Transverse colon (tissue), 4 donors: ENCODE measurements around the gene MIGA1. TPM values are rescaled to one million over a fixed set of nuclear protein-coding genes. Genes with fewer than 3 reads are reported as not detected.
A peak's percentile ranks its signal among the peaks of the same experiment; 100 is the strongest.

Experiments used
- DNase-seq: peaks from one replicate; pipeline ENCODE4 v3.0.0-alpha.2; 2019
- H3K27ac ChIP-seq, 4 donors: fragments of 200-600 bp; sonication (generic); 2 replicates each; pipeline ENCODE4 v1.5.1; 2016 to 2018; ENCODE audit warnings: inconsistent platforms in 4 of 4
- H3K27me3 ChIP-seq: fragments of 200-600 bp; sonication (generic); 2 replicates; pipeline ENCODE4 v1.5.1; 2017; ENCODE audit warnings: inconsistent platforms
- H3K36me3 ChIP-seq, 4 donors: fragments of 200-600 bp; sonication (generic); 2 replicates each; pipeline ENCODE4 v1.5.1; 2017 to 2019; ENCODE audit warnings: inconsistent platforms in 4 of 4
- H3K4me1 ChIP-seq, 4 donors: fragments of 200-600 bp; sonication (generic); 2 replicates each; pipeline ENCODE4 v1.5.1; 2017 to 2020; ENCODE audit warnings: inconsistent platforms in 4 of 4
- H3K4me3 ChIP-seq, 4 donors: fragments of 200-600 bp; sonication (generic); 1 replicate in 1 of 4; 2 replicates in 3 of 4; pipeline versions ENCODE4 v1.5.1 to v1.6.1; 2017 to 2019; ENCODE audit warnings: inconsistent platforms in 4 of 4
- H3K9me3 ChIP-seq, 2 donors: fragments of 200-600 bp; sonication (generic); 2 replicates each; pipeline ENCODE4 v1.5.1; 2017 to 2019; ENCODE audit warnings: inconsistent platforms in 2 of 2
- EP300 ChIP-seq: sonication (generic); formaldehyde crosslinking; IDR thresholded peaks from one replicate; pipeline ENCODE4 v1.6.1; 2017; ENCODE audit warnings: antibody characterized with exemption, low read depth
- POLR2A ChIP-seq: fragments of 450-650 bp; IDR thresholded peaks from one replicate; pipeline ENCODE4 v1.6.1; 2016; ENCODE audit warnings: antibody characterized with exemption, mild to moderate bottlenecking, moderate library complexity
- POLR2AphosphoS5 ChIP-seq, 3 donors: sonication (generic); formaldehyde crosslinking; IDR thresholded peaks; one replicate each; pipeline ENCODE4 v1.6.1; 2016; ENCODE audit warnings: antibody characterized with exemption in 3 of 3
- WGBS, 2 donors: methylation state at CpG; one replicate each; pipeline ENCODE4 v1.1.5; 2018; ENCODE audit warnings: low coverage in 1 of 2; 5-methylcytosine and 5-hydroxymethylcytosine counted together
- in situ Hi-C, 4 donors: fragments of 200-750 bp; cut with MboI; loops; one replicate each; pipeline versions ENCODE4 v1.15.0 to v1.15.1; 2017; ENCODE audit warnings: low sequenced_read_pairs in 3 of 4, low pct_ligation_motif_present in 1 of 4, low pct_unique_long_range_greater_than_20kb in 1 of 4
- intact Hi-C: fragments of 100-400 bp; cut with DNase I; formaldehyde crosslinking; loops from one replicate; pipeline ENCODE4 v1.15.1; 2023; ENCODE audit warnings: low total_unique reads
- total RNA-seq, 4 donors: library from RNA; depleted of rRNA; stranded (reverse); fragments of >200 nt; gene quantifications; one replicate each; pipeline ENCODE4 v1.1.0, GENCODE V29; 2016
- TF ChIP-seq, protein P1 (sequence below), 5 experiments: fragments of 200-600 bp in 3 of 5; fragments of 450-650 bp in 2 of 5; sonication (generic) in 3 of 5; IDR thresholded peaks; 1 replicate in 2 of 5; 2 replicates in 3 of 5; pipeline ENCODE4 v1.5.1; 2016 to 2017; ENCODE audit warnings: antibody characterized with exemption in 5 of 5, inconsistent platforms in 3 of 5, mild to moderate bottlenecking in 2 of 5, moderate library complexity in 1 of 5

The MIGA1 gene
- total RNA-seq, 4 donors from 2014 or later = 8.2 to 19.1 (median 18.0) TPM

DNA sequence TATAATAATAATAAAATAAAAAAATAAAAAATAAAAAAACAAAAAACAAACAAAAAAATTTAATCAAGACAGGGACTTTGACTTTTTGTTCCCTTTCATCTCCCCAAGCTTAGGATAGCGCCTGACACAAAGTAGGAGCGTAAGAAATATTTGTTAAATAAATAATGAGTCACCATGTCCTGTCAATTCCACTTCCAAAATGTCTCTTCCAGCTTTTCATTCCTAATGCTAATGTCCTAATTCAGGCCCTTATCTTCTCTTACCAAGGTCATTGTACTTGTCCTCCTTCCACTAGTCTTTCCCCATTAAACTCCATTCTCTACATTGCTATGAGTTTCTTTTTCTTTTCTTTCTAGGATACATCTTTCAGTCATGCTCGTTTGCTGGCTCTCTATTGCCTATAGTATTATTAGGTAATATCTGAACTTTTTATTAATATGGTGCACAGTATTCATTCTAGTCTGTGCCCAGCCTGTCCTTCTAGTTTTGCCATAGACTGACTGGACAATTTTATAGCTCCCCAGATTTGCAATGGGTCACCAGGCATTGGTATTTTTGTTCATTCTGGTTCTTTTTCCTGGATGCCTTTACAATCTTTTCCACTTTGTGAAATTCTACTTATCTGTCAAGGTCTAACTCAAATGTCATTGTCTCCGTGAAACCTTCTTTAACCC lies 120.3 kb downstream of the MIGA1 start:
- Histone ChIP-seq H3K4me1 (peaks cover 0 to 9% (median 0%) of the 10 kb centered on the region in 4 donors), H3K36me3 (no peaks in the 10 kb centered on the region), H3K4me3 (no peak overlapping the region), H3K27me3 (no peaks in the 10 kb centered on the region), H3K9me3 (no peaks in the 10 kb centered on the region), H3K27ac (peak overlapping the region in 2 of 4 donors; percentile 48 to 51)
- intact Hi-C loops (no loop called here), in situ Hi-C loops (no loop called here)
- no peak for TF ChIP-seq POLR2AphosphoS5 (IDR thresholded peaks at IDR 0.05)
- TF ChIP-seq, protein P1, sequence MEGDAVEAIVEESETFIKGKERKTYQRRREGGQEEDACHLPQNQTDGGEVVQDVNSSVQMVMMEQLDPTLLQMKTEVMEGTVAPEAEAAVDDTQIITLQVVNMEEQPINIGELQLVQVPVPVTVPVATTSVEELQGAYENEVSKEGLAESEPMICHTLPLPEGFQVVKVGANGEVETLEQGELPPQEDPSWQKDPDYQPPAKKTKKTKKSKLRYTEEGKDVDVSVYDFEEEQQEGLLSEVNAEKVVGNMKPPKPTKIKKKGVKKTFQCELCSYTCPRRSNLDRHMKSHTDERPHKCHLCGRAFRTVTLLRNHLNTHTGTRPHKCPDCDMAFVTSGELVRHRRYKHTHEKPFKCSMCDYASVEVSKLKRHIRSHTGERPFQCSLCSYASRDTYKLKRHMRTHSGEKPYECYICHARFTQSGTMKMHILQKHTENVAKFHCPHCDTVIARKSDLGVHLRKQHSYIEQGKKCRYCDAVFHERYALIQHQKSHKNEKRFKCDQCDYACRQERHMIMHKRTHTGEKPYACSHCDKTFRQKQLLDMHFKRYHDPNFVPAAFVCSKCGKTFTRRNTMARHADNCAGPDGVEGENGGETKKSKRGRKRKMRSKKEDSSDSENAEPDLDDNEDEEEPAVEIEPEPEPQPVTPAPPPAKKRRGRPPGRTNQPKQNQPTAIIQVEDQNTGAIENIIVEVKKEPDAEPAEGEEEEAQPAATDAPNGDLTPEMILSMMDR (IDR thresholded peaks at IDR 0.05) = no peak
- TF ChIP-seq EP300 = no peak
- no peak for TF ChIP-seq POLR2A
- 68 to 73% methylated on average over 4 of the region's 4 CpGs for WGBS, 2 donors
- DNase-seq = no peak

DNA sequence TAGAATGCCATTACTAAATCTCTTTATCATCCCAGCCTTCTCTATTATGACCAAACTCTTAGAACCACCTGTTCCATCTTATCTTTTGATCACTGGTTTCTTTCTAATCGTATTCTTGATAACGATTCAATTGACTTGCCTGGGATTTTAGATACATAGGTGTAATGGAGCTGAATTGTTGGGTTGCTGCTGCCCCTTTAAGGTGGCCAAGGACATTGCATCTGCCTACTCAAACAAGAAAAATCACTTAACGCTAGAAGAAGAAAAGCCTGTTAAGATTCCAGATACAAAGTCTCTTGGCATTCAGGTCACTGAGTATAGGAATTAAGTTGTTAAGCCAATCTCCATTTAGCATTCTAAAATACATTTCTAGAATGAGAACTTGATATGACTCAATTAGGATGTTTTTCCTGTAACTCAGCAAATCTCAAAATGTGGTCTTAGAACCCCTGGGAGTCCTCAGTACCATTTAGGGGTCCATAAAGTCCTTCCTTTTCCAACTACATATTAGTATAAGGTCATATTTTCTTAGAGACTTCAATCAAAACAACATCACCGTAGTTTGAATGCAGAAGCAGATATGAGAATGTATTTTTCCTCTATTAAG lies 121.3 kb downstream of the MIGA1 start:
- TF ChIP-seq EP300 (no peak), POLR2A (no peak), POLR2AphosphoS5 (IDR thresholded peaks at IDR 0.05) (no peak)
- TF ChIP-seq, protein P1 (IDR thresholded peaks at IDR 0.05) = peak; percentile 42 to 60 (median 51)
- whole genome bisulfite sequencing, 2 donors = 18% methylated on average over 4 of the region's 4 CpGs
- in situ Hi-C loops = no loop called here

DNA sequence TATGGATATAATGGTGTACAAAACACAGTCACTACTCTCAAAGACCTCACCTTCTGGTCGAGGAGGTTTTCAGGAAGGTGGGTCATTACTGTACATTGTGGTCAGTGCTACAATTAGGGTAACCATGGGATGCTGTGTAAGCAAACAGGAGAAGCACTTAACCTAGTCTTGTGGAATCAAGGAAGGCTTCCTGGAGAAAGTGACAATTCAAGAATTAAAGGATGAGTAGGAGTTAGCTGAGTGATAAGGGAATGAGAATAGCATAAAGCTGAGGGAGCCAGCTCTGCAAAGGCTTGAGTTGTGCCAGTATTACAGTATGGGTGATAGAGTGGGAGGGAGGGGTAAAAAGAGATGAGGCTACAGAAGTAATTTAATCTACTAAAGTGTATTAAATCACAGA lies 126.2 kb downstream of the MIGA1 start:
- no peak overlapping the region for H3K27ac ChIP-seq
- TF ChIP-seq EP300 (no peak), POLR2AphosphoS5 (IDR thresholded peaks at IDR 0.05) (no peak), POLR2A (no peak)
- TF ChIP-seq, protein P1 (IDR thresholded peaks at IDR 0.05) = no peak
- H3K9me3 ChIP-seq = no peaks in the 10 kb centered on the region
- DNase-seq = no peak
- peaks cover 0 to 5% (median 0%) of the 10 kb centered on the region in 4 donors for H3K4me1 ChIP-seq
- no peak overlapping the region for H3K4me3 ChIP-seq
- in situ Hi-C loops = no loop called here
- WGBS, 2 donors = 54 to 70% methylated on average over 1 of the region's 1 CpG
- intact Hi-C loops = no loop called here
- no peaks in the 10 kb centered on the region for H3K36me3 ChIP-seq
- H3K27me3 ChIP-seq = no peaks in the 10 kb centered on the region

More for the DNA sequence above, 121.3 kb downstream of the MIGA1 start:
- H3K4me1 ChIP-seq = peaks cover 0 to 9% (median 0%) of the 10 kb centered on the region in 4 donors
- no peak overlapping the region for H3K4me3 ChIP-seq
- H3K36me3 ChIP-seq = no peaks in the 10 kb centered on the region
- peak overlapping the region in 2 of 4 donors; percentile 20 to 51 for H3K27ac ChIP-seq
- intact Hi-C loops = no loop called here
- peak; percentile 25 for DNase-seq
- no peaks in the 10 kb centered on the region for H3K9me3 ChIP-seq
- H3K27me3 ChIP-seq = no peaks in the 10 kb centered on the region

DNA sequence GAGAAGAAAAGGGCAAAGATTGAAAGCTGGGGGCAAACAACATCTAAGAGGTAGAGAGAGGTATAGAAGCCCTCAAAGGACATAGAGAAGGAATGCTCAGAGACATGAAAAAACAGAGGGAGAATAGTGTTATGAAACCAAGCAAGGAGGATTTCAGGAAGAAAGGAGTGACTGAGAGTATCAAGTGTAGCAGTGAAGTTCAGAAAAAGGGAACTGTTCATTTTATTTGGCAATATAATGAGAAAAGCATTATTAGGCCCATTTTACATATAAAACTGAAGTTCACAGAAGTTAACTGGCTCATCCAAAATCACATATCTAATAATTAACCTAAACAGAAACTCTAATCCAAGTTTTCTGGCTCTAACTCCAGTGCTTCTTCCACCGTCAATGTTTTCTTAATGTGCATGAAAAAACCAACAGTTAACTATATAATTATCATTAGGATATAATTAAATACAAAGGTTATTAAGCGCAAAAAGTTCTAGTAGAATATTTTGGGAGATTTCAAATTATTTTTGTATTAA lies 126.6 kb downstream of the MIGA1 start:
- WGBS, 2 donors = 84 to 91% methylated on average over 2 of the region's 2 CpGs
- no peaks in the 10 kb centered on the region for H3K4me1 ChIP-seq
- H3K27ac ChIP-seq = no peak overlapping the region
- no peak for DNase-seq
- no peaks in the 10 kb centered on the region for H3K36me3 ChIP-seq
- intact Hi-C loops = no loop called here
- TF ChIP-seq, protein P1 (IDR thresholded peaks at IDR 0.05) = no peak
- TF ChIP-seq POLR2AphosphoS5 (IDR thresholded peaks at IDR 0.05) (no peak), POLR2A (no peak), EP300 (no peak)
- H3K27me3 ChIP-seq = no peaks in the 10 kb centered on the region
- in situ Hi-C loops = no loop called here
- no peaks in the 10 kb centered on the region for H3K9me3 ChIP-seq
- no peak overlapping the region for H3K4me3 ChIP-seq
